RWPE2 (cell line): ENCODE results near the gene CAT.

Experiments
- ATAC-seq: fragments of 200-7000 bp; cut with Tn5 transposase; 3 replicates; pipeline ENCODE4 v1.9.1; 2021; ENCODE audit warnings: low read depth
- DNase-seq: peaks from one replicate; pipeline ENCODE4 v3.0.0-alpha.2; 2020; ENCODE audit warnings: low spot score
- H3K27ac ChIP-seq: fragments of 450-650 bp; 2 replicates; pipeline ENCODE4 v1.5.1; 2017; ENCODE audit warnings: mild to moderate bottlenecking; ENCODE audit not compliant: poor library complexity, severe bottlenecking
- H3K27me3 ChIP-seq: fragments of 250-450 bp; sonication (Bioruptor Pico); 2 replicates; pipeline ENCODE4 v1.5.1; 2021; ENCODE audit warnings: mild to moderate bottlenecking, moderate library complexity; ENCODE audit not compliant: insufficient read depth, poor library complexity, severe bottlenecking
- H3K36me3 ChIP-seq: fragments of 250-450 bp; sonication (Bioruptor Pico); 2 replicates; pipeline ENCODE4 v1.5.1; 2020; ENCODE audit warnings: low read depth, mild to moderate bottlenecking, moderate library complexity
- H3K4me1 ChIP-seq: fragments of 250-450 bp; sonication (Bioruptor Pico); 2 replicates; pipeline ENCODE4 v1.5.1; 2021; ENCODE audit warnings: mild to moderate bottlenecking, moderate library complexity; ENCODE audit not compliant: insufficient read depth, poor library complexity, severe bottlenecking
- H3K4me3 ChIP-seq: fragments of 250-450 bp; sonication (Bioruptor Pico); 2 replicates; pipeline ENCODE4 v1.5.1; 2021; ENCODE audit warnings: mild to moderate bottlenecking, moderate library complexity; ENCODE audit not compliant: severe bottlenecking
- H3K9me3 ChIP-seq: fragments of 250-450 bp; sonication (Bioruptor Pico); 2 replicates; pipeline ENCODE4 v1.5.1; 2021; ENCODE audit warnings: mild to moderate bottlenecking, moderate library complexity; ENCODE audit not compliant: severe bottlenecking
- CTCF ChIP-seq: fragments of 450-650 bp; IDR thresholded peaks from one replicate; pipeline ENCODE4 v1.5.1; 2017; ENCODE audit warnings: mild to moderate bottlenecking, moderate library complexity; ENCODE audit not compliant: poor library complexity, severe bottlenecking

Gene CAT

GRCh38 chr11:34449013-34449412 lies 10.3 kb downstream of the CAT start:
- ATAC-seq, result no peak
- H3K4me1 ChIP-seq, result no peaks in the 10 kb centered on the region
- H3K27ac ChIP-seq, result no peak overlapping the region
- peaks cover 41% of the 10 kb centered on the region for H3K36me3 ChIP-seq
- H3K27me3 ChIP-seq, result no peaks in the 10 kb centered on the region
- TF ChIP-seq CTCF, result no peak
- H3K9me3 ChIP-seq, result no peaks in the 10 kb centered on the region
- H3K4me3 ChIP-seq, result no peak overlapping the region
- DNase-seq, result no peak

- Histone ChIP-seq H3K9me3 (no peaks in the 10 kb centered on the region), H3K27me3 (no peaks in the 10 kb centered on the region), H3K36me3 (peaks cover 54% of the 10 kb centered on the region), H3K4me3 (no peak overlapping the region), H3K27ac (no peak overlapping the region), H3K4me1 (no peaks in the 10 kb centered on the region)
- DNase-seq (no peak), ATAC-seq (no peak)
- no peak for TF ChIP-seq CTCF
These were observed 12.3 kb downstream of the CAT start for GRCh38 chr11:34451053-34451452.

- Histone ChIP-seq H3K27ac (no peak overlapping the region), H3K27me3 (no peaks in the 10 kb centered on the region), H3K9me3 (no peaks in the 10 kb centered on the region), H3K4me1 (no peaks in the 10 kb centered on the region), H3K36me3 (peaks cover 69% of the 10 kb centered on the region), H3K4me3 (no peak overlapping the region)
- DNase-seq (no peak), ATAC-seq (no peak)
- TF ChIP-seq CTCF, result no peak
These were observed 15.7 kb downstream of the CAT start for GRCh38 chr11:34454308-34455032.

GRCh38 chr11:34457607-34458006 lies 18.9 kb downstream of the CAT start:
- DNase-seq (no peak), ATAC-seq (no peak)
- Histone ChIP-seq H3K36me3 (peaks cover 66% of the 10 kb centered on the region), H3K27me3 (no peaks in the 10 kb centered on the region), H3K4me1 (no peaks in the 10 kb centered on the region), H3K4me3 (no peak overlapping the region), H3K9me3 (no peaks in the 10 kb centered on the region), H3K27ac (no peak overlapping the region)
- no peak for TF ChIP-seq CTCF

GRCh38 chr11:34458525-34458924 lies 19.8 kb downstream of the CAT start:
- peaks cover 65% of the 10 kb centered on the region for H3K36me3 ChIP-seq

More at GRCh38 chr11:34458525-34458924, 19.8 kb downstream of the CAT start:
- H3K9me3 ChIP-seq, result no peaks in the 10 kb centered on the region
- no peak for ATAC-seq
- no peaks in the 10 kb centered on the region for H3K27me3 ChIP-seq
- TF ChIP-seq CTCF, result no peak
- no peak for DNase-seq
- no peaks in the 10 kb centered on the region for H3K4me1 ChIP-seq
- H3K27ac ChIP-seq, result no peak overlapping the region
- no peak overlapping the region for H3K4me3 ChIP-seq
